Measurements from ENCODE around the gene KCNH4. TPM values are rescaled to one million over a fixed set of nuclear protein-coding genes. Genes with fewer than 3 reads are reported as not detected.

The KCNH4 gene
- polyA plus RNA-seq, 3 donors: 0.05 TPM; not detected in 2

DNA sequence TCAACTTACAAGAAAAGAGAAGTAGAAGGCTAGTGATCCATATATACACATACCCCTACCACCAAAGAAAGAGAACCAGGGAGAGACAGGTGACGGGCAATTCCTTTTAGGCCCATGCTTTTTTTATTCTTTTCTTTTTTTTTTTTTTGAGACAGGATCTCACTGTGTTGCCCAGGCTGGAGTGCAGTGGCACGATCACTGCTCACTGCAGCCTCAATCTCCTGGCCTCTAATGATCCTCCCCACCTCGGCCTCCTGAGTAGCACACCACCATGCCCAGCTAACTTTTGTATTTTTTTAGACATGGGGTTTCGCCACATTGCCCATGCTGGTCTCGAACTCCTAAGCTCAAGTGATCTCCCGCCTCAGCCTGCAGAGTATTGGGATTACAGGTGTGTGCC is 53.5 kb downstream of the KCNH4 start:
- H3K9ac ChIP-seq (ENCODE audit: insufficient read depth, low read length, poor library complexity, severe bottlenecking): no peak overlapping the region
- H3K4me2 ChIP-seq (replicated peaks; ENCODE audit: extremely low read depth, low read length, poor library complexity, severe bottlenecking): no peak overlapping the region
- H2AFZ ChIP-seq (ENCODE audit: insufficient read depth, low read depth, low read length, poor library complexity, severe bottlenecking): no peak overlapping the region
- Mint-ChIP-seq H3K36me3 (peaks cover 72 to 78% of the 10 kb centered on the region in 2 donors), H3K4me1 (peaks cover 23% of the 10 kb centered on the region), H3K27me3 (ENCODE audit: low read depth in 3 of 3) (no peaks in the 10 kb centered on the region), H3K9me3 (no peaks in the 10 kb centered on the region), H3K27ac (peak overlapping the region in 1 of 7 donors; percentile 50), H3K4me3 (no peak overlapping the region)
- H3K27me3 ChIP-seq (ENCODE audit: control insufficient read depth in 2 of 2, insufficient read depth in 2 of 2, low read length in 2 of 2): no peaks in the 10 kb centered on the region
- intact Hi-C loops (cut with micrococcal nuclease): no loop called here
- H3K36me3 ChIP-seq (replicated peaks in 1 of 2; ENCODE audit: control insufficient read depth in 1 of 2, insufficient read depth in 2 of 2, low read length in 2 of 2): peaks cover 65 to 68% of the 10 kb centered on the region in 2 donors
- peaks cover 18 to 19% of the 10 kb centered on the region in 2 donors for H3K4me1 ChIP-seq (ENCODE audit: control insufficient read depth in 1 of 2, insufficient read depth in 2 of 2, low read length in 2 of 2)
- DNase-seq: no peak
- peaks cover 75% of the 10 kb centered on the region for H4K20me1 ChIP-seq (ENCODE audit: insufficient read depth, low read length)
- TF ChIP-seq, protein P1, sequence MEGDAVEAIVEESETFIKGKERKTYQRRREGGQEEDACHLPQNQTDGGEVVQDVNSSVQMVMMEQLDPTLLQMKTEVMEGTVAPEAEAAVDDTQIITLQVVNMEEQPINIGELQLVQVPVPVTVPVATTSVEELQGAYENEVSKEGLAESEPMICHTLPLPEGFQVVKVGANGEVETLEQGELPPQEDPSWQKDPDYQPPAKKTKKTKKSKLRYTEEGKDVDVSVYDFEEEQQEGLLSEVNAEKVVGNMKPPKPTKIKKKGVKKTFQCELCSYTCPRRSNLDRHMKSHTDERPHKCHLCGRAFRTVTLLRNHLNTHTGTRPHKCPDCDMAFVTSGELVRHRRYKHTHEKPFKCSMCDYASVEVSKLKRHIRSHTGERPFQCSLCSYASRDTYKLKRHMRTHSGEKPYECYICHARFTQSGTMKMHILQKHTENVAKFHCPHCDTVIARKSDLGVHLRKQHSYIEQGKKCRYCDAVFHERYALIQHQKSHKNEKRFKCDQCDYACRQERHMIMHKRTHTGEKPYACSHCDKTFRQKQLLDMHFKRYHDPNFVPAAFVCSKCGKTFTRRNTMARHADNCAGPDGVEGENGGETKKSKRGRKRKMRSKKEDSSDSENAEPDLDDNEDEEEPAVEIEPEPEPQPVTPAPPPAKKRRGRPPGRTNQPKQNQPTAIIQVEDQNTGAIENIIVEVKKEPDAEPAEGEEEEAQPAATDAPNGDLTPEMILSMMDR (IDR thresholded peaks at IDR 0.05): no peak
- H3K27ac ChIP-seq (ENCODE audit: low read depth in 1 of 2, low read length in 2 of 2): no peak overlapping the region
- H3K4me3 ChIP-seq (replicated peaks in 1 of 3; ENCODE audit: low read depth in 2 of 3, low read length in 3 of 3): no peak overlapping the region
- WGBS (ENCODE audit: insufficient coverage): 100% methylated on average over 3 of the region's 6 CpGs
- peaks cover 27% of the 10 kb centered on the region for H3K79me2 ChIP-seq (ENCODE audit: insufficient read depth, low read length)
- no peaks in the 10 kb centered on the region for H3K9me3 ChIP-seq (replicated peaks in 1 of 2; ENCODE audit: control insufficient read depth in 1 of 2, insufficient read depth in 1 of 2, low read length in 2 of 2)

- 73% methylated on average over 3 of the region's 3 CpGs for WGBS (ENCODE audit: insufficient coverage)
- peak overlapping the region in 1 of 7 donors; percentile 46 for H3K27ac Mint-ChIP-seq
- no peaks in the 10 kb centered on the region for H3K9me3 Mint-ChIP-seq
- Histone ChIP-seq H3K27ac (ENCODE audit: low read depth in 1 of 2, low read length in 2 of 2) (no peak overlapping the region), H3K36me3 (replicated peaks in 1 of 2; ENCODE audit: control insufficient read depth in 1 of 2, insufficient read depth in 2 of 2, low read length in 2 of 2) (peaks cover 65 to 68% of the 10 kb centered on the region in 2 donors), H3K79me2 (ENCODE audit: insufficient read depth, low read length) (peaks cover 25% of the 10 kb centered on the region), H3K4me1 (ENCODE audit: control insufficient read depth in 1 of 2, insufficient read depth in 2 of 2, low read length in 2 of 2) (peaks cover 12 to 13% of the 10 kb centered on the region in 2 donors), H3K27me3 (ENCODE audit: control insufficient read depth in 2 of 2, insufficient read depth in 2 of 2, low read length in 2 of 2) (no peaks in the 10 kb centered on the region), H3K9me3 (replicated peaks in 1 of 2; ENCODE audit: control insufficient read depth in 1 of 2, insufficient read depth in 1 of 2, low read length in 2 of 2) (no peaks in the 10 kb centered on the region), H3K9ac (ENCODE audit: insufficient read depth, low read length, poor library complexity, severe bottlenecking) (no peak overlapping the region), H3K4me3 (replicated peaks in 1 of 3; ENCODE audit: low read depth in 2 of 3, low read length in 3 of 3) (no peak overlapping the region), H3K4me2 (replicated peaks; ENCODE audit: extremely low read depth, low read length, poor library complexity, severe bottlenecking) (no peak overlapping the region), H4K20me1 (ENCODE audit: insufficient read depth, low read length) (peaks cover 70% of the 10 kb centered on the region), H2AFZ (ENCODE audit: insufficient read depth, low read depth, low read length, poor library complexity, severe bottlenecking) (no peak overlapping the region)
- no peak overlapping the region for H3K4me3 Mint-ChIP-seq
- intact Hi-C loops (cut with micrococcal nuclease): no loop called here
- DNase-seq: no peak
- peaks cover 72 to 80% of the 10 kb centered on the region in 2 donors for H3K36me3 Mint-ChIP-seq
- TF ChIP-seq, protein P1 (IDR thresholded peaks at IDR 0.05): no peak
- H3K27me3 Mint-ChIP-seq (ENCODE audit: low read depth in 3 of 3): no peaks in the 10 kb centered on the region
- H3K4me1 Mint-ChIP-seq: peaks cover 17% of the 10 kb centered on the region
These were observed 54.1 kb downstream of the KCNH4 start for GRCh38 chr17:42126836-42127235.

Data from CD14-positive monocyte (primary cell).